KOPT-K1 (cell line): Measurements from ENCODE around the gene USP17L22.
"Not testable (repeated sequence)": the region's sequence is repeated elsewhere in the genome, so short reads cannot be mapped to it uniquely, and the experiment has no call there.

ENCODE experiments used
- H3K27ac ChIP-seq: fragments of 200-600 bp; sonication (generic); 2 replicates; pipeline ENCODE4 v1.5.1; 2016; ENCODE audit warnings: antibody characterized with exemption, mild to moderate bottlenecking, low read depth, low read length; ENCODE audit not compliant: poor library complexity, severe bottlenecking
- H3K36me3 ChIP-seq: fragments of 200-600 bp; sonication (generic); 2 replicates; pipeline ENCODE4 v1.5.1; 2017; ENCODE audit warnings: antibody characterized with exemption, mild to moderate bottlenecking, low read length, moderate library complexity; ENCODE audit not compliant: insufficient read depth
- H3K9me3 ChIP-seq: fragments of 200-600 bp; sonication (generic); 2 replicates; pipeline ENCODE4 v1.5.1; 2017; ENCODE audit warnings: antibody characterized with exemption, low read length, mild to moderate bottlenecking; ENCODE audit not compliant: insufficient read depth, poor library complexity, severe bottlenecking

Gene USP17L22

GRCh38 chr4:9267319-9267718 is at the start of gene USP17L22:
TSS of gene USP17L22 (plus strand) at chr4:9267619. CDS start at chr4:9267619, 0 bp downstream.
- H3K36me3 ChIP-seq, H3K9me3 ChIP-seq, H3K27ac ChIP-seq: not testable (repeated sequence)

- H3K27ac ChIP-seq, H3K9me3 ChIP-seq, H3K36me3 ChIP-seq: not testable (repeated sequence)
Measured at GRCh38 chr4:9219852-9220251, 47.6 kb upstream of the USP17L22 start, which contains the start of gene USP17L12. TSS of gene USP17L12 (plus strand) at chr4:9220152. CDS start at chr4:9220152, 0 bp downstream.

- H3K27ac ChIP-seq, H3K36me3 ChIP-seq, H3K9me3 ChIP-seq: not testable (repeated sequence)
Measured at GRCh38 chr4:9224596-9224995, 42.8 kb upstream of the USP17L22 start, which contains the start of gene USP17L13. TSS of gene USP17L13 (plus strand) at chr4:9224896. CDS start at chr4:9224896, 0 bp downstream.

GRCh38 chr4:9230249-9230648 is 37.2 kb upstream of the USP17L22 start:
- not testable (repeated sequence) for H3K9me3 ChIP-seq, H3K36me3 ChIP-seq, H3K27ac ChIP-seq

GRCh38 chr4:9234085-9234484 is 33.3 kb upstream of the USP17L22 start, which contains the start of gene USP17L15:
TSS of gene USP17L15 (plus strand) at chr4:9234385. CDS start at chr4:9234385, 0 bp downstream.
- not testable (repeated sequence) for H3K36me3 ChIP-seq, H3K27ac ChIP-seq, H3K9me3 ChIP-seq

- H3K9me3 ChIP-seq, H3K27ac ChIP-seq, H3K36me3 ChIP-seq: not testable (repeated sequence)
Measured at GRCh38 chr4:9238461-9238860, 29.0 kb upstream of the USP17L22 start.

GRCh38 chr4:9243579-9243978 is 23.8 kb upstream of the USP17L22 start, which contains the start of gene USP17L17:
TSS of gene USP17L17 (plus strand) at chr4:9243879. CDS start at chr4:9243879, 0 bp downstream.
- H3K36me3 ChIP-seq, H3K9me3 ChIP-seq, H3K27ac ChIP-seq: not testable (repeated sequence)

- H3K36me3 ChIP-seq, H3K9me3 ChIP-seq, H3K27ac ChIP-seq: not testable (repeated sequence)
Measured at GRCh38 chr4:9247953-9248680, 19.3 kb upstream of the USP17L22 start, which contains the start of gene USP17L18. TSS of gene USP17L18 (plus strand) at chr4:9248630. CDS start at chr4:9248630, 0 bp downstream.

- H3K9me3 ChIP-seq, H3K36me3 ChIP-seq, H3K27ac ChIP-seq: not testable (repeated sequence)
Measured at GRCh38 chr4:9253078-9253477, 14.3 kb upstream of the USP17L22 start, which contains the start of gene USP17L19. TSS of gene USP17L19 (plus strand) at chr4:9253378. CDS start at chr4:9253378, 0 bp downstream.

GRCh38 chr4:9257824-9258223 is 9.6 kb upstream of the USP17L22 start, which contains the start of gene USP17L20:
TSS of gene USP17L20 (plus strand) at chr4:9258124. CDS start at chr4:9258124, 0 bp downstream.
- not testable (repeated sequence) for H3K36me3 ChIP-seq, H3K9me3 ChIP-seq, H3K27ac ChIP-seq

- H3K36me3 ChIP-seq, H3K27ac ChIP-seq, H3K9me3 ChIP-seq: not testable (repeated sequence)
Measured at GRCh38 chr4:9262572-9262971, 4.8 kb upstream of the USP17L22 start, which contains the start of gene USP17L21. TSS of gene USP17L21 (plus strand) at chr4:9262872. CDS start at chr4:9262872, 0 bp downstream.

GRCh38 chr4:9271719-9272118 is 4.3 kb downstream of the USP17L22 start:
- H3K27ac ChIP-seq, H3K9me3 ChIP-seq, H3K36me3 ChIP-seq: not testable (repeated sequence)
